B cell (primary cell): Measurements from ENCODE around the gene NEGR1. TPM values are rescaled to one million over a fixed set of nuclear protein-coding genes. Genes with fewer than 3 reads are reported as not detected.

Source experiments
- ATAC-seq: fragments of 200-7000 bp; cut with Tn5 transposase; one replicate; pipeline ENCODE4 v1.10.0; 2021; ENCODE audit warnings: low read depth, mild to moderate bottlenecking, moderate number of reproducible peaks, moderate library complexity
- CTCF ChIA-PET: fragments of 350-600 bp; sonication (Branson Sonifier 250); formaldehyde crosslinking; loops from one replicate; lab custom pipeline; 2021; ENCODE audit warnings: antibody characterized with exemption, inconsistent platforms; lab: Charles Lee
- POLR2A ChIA-PET: fragments of 350-600 bp; sonication (Branson Sonifier 250); formaldehyde crosslinking; loops from one replicate; lab custom pipeline; 2021; ENCODE audit warnings: antibody characterized with exemption; lab: Charles Lee
- DNase-seq: peaks from one replicate; pipeline ENCODE4 v3.0.0; 2013
- H2AFZ ChIP-seq: 2 replicates; pipeline ENCODE4 v1.6.1; 2012; ENCODE audit warnings: mild to moderate bottlenecking, low read depth, low read length; ENCODE audit not compliant: insufficient read depth, poor library complexity, severe bottlenecking
- H3K27ac ChIP-seq, 2 donors: 1 replicate in 1 of 2; 2 replicates in 1 of 2; pipeline ENCODE4 v1.5.1; 2012 to 2013; ENCODE audit warnings: low read length in 2 of 2, mild to moderate bottlenecking in 2 of 2, moderate library complexity in 1 of 2
- H3K27me3 ChIP-seq, 4 experiments: fragments of 200-600 bp in 1 of 4; sonication (generic) in 1 of 4; replicated peaks in 1 of 4; 1 replicate in 2 of 4; 2 replicates in 2 of 4; pipeline versions ENCODE4 v1.6.1 to v1.7.0; 2013 to 2016; ENCODE audit warnings: low read length in 3 of 4, mild to moderate bottlenecking in 2 of 4, mixed read lengths in 1 of 4, moderate library complexity in 1 of 4; ENCODE audit not compliant: insufficient read depth in 4 of 4, control insufficient read depth in 3 of 4; ENCODE audit errors: control extremely low read depth in 1 of 4
- H3K36me3 ChIP-seq, 2 experiments: replicated peaks in 1 of 2; 1 replicate in 1 of 2; 2 replicates in 1 of 2; pipeline versions ENCODE4 v1.6.1 to v1.7.1; 2013; ENCODE audit warnings: low read length in 1 of 2; ENCODE audit not compliant: insufficient read depth in 2 of 2, control insufficient read depth in 1 of 2; ENCODE audit errors: control extremely low read depth in 1 of 2, extremely low read depth in 1 of 2
- H3K4me1 ChIP-seq, 2 donors: fragments of 200-600 bp in 1 of 2; sonication (generic) in 1 of 2; 1 replicate in 1 of 2; 2 replicates in 1 of 2; pipeline versions ENCODE4 v1.5.1 to v1.6.1; 2013 to 2017; ENCODE audit warnings: low read length in 2 of 2; ENCODE audit not compliant: control insufficient read depth in 2 of 2, insufficient read depth in 2 of 2
- H3K4me2 ChIP-seq: replicated peaks from 2 replicates; pipeline ENCODE3; 2012; ENCODE audit warnings: mild to moderate bottlenecking, low read depth, low read length; ENCODE audit not compliant: poor library complexity, severe bottlenecking
- H3K4me3 ChIP-seq, 5 experiments: fragments of 200-600 bp in 1 of 5; sonication (generic) in 1 of 5; 1 replicate in 3 of 5; 2 replicates in 2 of 5; pipeline versions ENCODE4 v1.5.1 to v1.7.0; 2011 to 2016; ENCODE audit warnings: low read length in 4 of 5, mild to moderate bottlenecking in 4 of 5, low read depth in 2 of 5, control low read depth in 1 of 5, moderate library complexity in 1 of 5; ENCODE audit not compliant: insufficient read depth in 1 of 5; ENCODE audit errors: control extremely low read depth in 1 of 5, extremely low read depth in 1 of 5
- H3K79me2 ChIP-seq: fragments of 200-600 bp; sonication (generic); one replicate; pipeline ENCODE4 v1.6.0; 2016; ENCODE audit warnings: low read length; ENCODE audit not compliant: control insufficient read depth, insufficient read depth
- H3K9ac ChIP-seq: fragments of 200-600 bp; sonication (generic); 2 replicates; pipeline ENCODE4 v1.6.1; 2017; ENCODE audit warnings: mild to moderate bottlenecking, low read length, moderate library complexity
- H3K9me3 ChIP-seq, 3 donors: one replicate each; pipeline versions ENCODE4 v1.6.1 to v1.7.1; 2013; ENCODE audit warnings: low read length in 2 of 3; ENCODE audit not compliant: control insufficient read depth in 2 of 3, insufficient read depth in 1 of 3; ENCODE audit errors: control extremely low read depth in 1 of 3
- H4K20me1 ChIP-seq: 2 replicates; pipeline ENCODE4 v1.6.0; 2012; ENCODE audit warnings: mild to moderate bottlenecking, low read length; ENCODE audit not compliant: insufficient read depth, control insufficient read depth, poor library complexity, severe bottlenecking
- H3K27ac Mint-ChIP-seq: one replicate; pipeline ENCODE4 v1.8.0; 2021; ENCODE audit warnings: mixed read lengths
- H3K27me3 Mint-ChIP-seq: one replicate; pipeline ENCODE4 v1.8.0; 2021; ENCODE audit warnings: mixed read lengths
- H3K4me1 Mint-ChIP-seq: one replicate; pipeline ENCODE4 v1.8.0; 2021; ENCODE audit warnings: mixed read lengths
- H3K4me3 Mint-ChIP-seq: one replicate; pipeline ENCODE4 v1.8.0; 2021; ENCODE audit warnings: mixed read lengths
- H3K9me3 Mint-ChIP-seq: one replicate; pipeline ENCODE4 v1.8.0; 2022; ENCODE audit warnings: mixed read lengths; ENCODE audit not compliant: insufficient read depth
- EZH2 ChIP-seq: IDR thresholded peaks from 2 replicates; pipeline ENCODE4 v1.6.1; 2012; ENCODE audit warnings: borderline replicate concordance, low read depth, mild to moderate bottlenecking, moderate library complexity, low read length; ENCODE audit not compliant: insufficient read depth, poor library complexity, severe bottlenecking
- WGBS: methylation state at CpG from one replicate; pipeline ENCODE4 v1.1.5; 2013; ENCODE audit warnings: missing lambda C conversion rate; ENCODE audit not compliant: insufficient coverage; 5-methylcytosine and 5-hydroxymethylcytosine counted together
- intact Hi-C: fragments of 100-400 bp; cut with micrococcal nuclease; formaldehyde crosslinking; loops from one replicate; pipeline ENCODE4 v1.10.0; 2022
- polyA plus RNA-seq: library from polyadenylated mRNA; depleted of rRNA; stranded (reverse); fragments of >200 nt; gene quantifications from 2 replicates; pipeline ENCODE4 v1.2.3, GENCODE V29; 2012
- total RNA-seq, 2 donors: library from RNA; stranded (reverse); fragments of 120-200 nt in 1 of 2; gene quantifications; 1 replicate in 1 of 2; 2 replicates in 1 of 2; pipeline versions ENCODE4 v1.2.3 to v1.2.4, GENCODE V29; 2013 to 2022
- TF ChIP-seq, protein P1 (sequence below): fragments of 200-600 bp; IDR thresholded peaks from one replicate; pipeline ENCODE4 v1.8.0; 2022; ENCODE audit warnings: antibody characterized with exemption, mild to moderate bottlenecking

Gene NEGR1
- total and polyA plus RNA-seq, 2 donors (not counting 1 experiment from before 2014, with no cell fraction given) = 0.01 TPM; not detected in 1

DNA sequence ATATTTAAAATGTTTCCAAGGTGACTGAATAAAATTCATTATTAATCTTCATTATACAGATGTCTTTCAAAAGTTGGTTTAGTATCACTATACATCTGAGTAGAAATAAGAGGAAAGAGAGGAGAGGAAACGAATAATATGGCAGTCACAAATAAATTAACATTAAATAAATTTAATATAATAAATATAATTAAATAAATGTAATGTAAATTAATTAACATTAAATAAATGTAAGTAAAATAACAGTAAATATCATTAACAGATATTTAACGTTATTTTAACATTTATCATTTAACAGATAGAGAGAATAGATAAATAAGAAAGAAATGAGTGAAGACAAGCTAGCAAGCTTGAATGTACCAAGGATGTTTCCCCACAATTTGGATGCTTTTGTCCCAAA lies 592.7 kb downstream of the NEGR1 start:
- H3K27ac ChIP-seq = no peak overlapping the region
- no CpG with 5 or more reads among the region's 2 CpGs for WGBS
- TF ChIP-seq, protein P1, sequence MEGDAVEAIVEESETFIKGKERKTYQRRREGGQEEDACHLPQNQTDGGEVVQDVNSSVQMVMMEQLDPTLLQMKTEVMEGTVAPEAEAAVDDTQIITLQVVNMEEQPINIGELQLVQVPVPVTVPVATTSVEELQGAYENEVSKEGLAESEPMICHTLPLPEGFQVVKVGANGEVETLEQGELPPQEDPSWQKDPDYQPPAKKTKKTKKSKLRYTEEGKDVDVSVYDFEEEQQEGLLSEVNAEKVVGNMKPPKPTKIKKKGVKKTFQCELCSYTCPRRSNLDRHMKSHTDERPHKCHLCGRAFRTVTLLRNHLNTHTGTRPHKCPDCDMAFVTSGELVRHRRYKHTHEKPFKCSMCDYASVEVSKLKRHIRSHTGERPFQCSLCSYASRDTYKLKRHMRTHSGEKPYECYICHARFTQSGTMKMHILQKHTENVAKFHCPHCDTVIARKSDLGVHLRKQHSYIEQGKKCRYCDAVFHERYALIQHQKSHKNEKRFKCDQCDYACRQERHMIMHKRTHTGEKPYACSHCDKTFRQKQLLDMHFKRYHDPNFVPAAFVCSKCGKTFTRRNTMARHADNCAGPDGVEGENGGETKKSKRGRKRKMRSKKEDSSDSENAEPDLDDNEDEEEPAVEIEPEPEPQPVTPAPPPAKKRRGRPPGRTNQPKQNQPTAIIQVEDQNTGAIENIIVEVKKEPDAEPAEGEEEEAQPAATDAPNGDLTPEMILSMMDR = no peak
- TF ChIP-seq EZH2 = no peak
- CTCF ChIA-PET = no interaction called here
- H3K9me3 ChIP-seq = no peaks in the 10 kb centered on the region
- intact Hi-C loops = no loop called here
- ATAC-seq (no peak), DNase-seq (no peak)
- POLR2A ChIA-PET = no interaction called here
- no peaks in the 10 kb centered on the region for H3K27me3 ChIP-seq
- H3K4me1 ChIP-seq = no peaks in the 10 kb centered on the region
- Mint-ChIP-seq H3K27me3 (no peaks in the 10 kb centered on the region), H3K4me3 (no peak overlapping the region), H3K4me1 (no peaks in the 10 kb centered on the region), H3K27ac (no peak overlapping the region), H3K9me3 (no peaks in the 10 kb centered on the region)
- no peak overlapping the region for H2AFZ ChIP-seq
- H3K79me2 ChIP-seq = no peaks in the 10 kb centered on the region
- no peak overlapping the region for H3K4me2 ChIP-seq
- H3K4me3 ChIP-seq = no peak overlapping the region
- no peaks in the 10 kb centered on the region for H4K20me1 ChIP-seq
- H3K9ac ChIP-seq = no peak overlapping the region
- H3K36me3 ChIP-seq = no peaks in the 10 kb centered on the region

DNA sequence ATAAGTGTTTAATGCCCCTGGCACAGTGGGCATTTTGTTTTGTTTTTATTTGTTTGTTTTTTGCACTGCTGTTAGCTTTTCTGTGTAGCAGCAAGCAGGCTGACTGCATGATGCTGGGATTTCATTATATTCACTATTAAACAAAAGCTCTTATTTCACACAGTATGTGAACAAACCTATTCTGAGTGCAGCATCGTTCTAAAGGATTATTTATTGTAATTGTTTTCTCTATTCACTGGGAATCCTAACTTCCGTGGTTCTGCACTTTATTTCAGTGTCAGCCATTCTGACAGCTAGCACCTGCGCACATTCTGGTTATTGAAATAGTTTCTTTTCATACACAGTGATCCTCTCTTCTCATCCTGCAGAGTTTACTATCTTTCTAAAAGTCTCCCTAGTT lies 595.0 kb downstream of the NEGR1 start:
- no peak overlapping the region for H3K27ac ChIP-seq
- no peaks in the 10 kb centered on the region for H3K4me1 Mint-ChIP-seq
- H3K4me3 Mint-ChIP-seq = no peak overlapping the region
- intact Hi-C loops = no loop called here
- H3K79me2 ChIP-seq = no peaks in the 10 kb centered on the region
- WGBS = no CpG with 5 or more reads among the region's 3 CpGs
- H3K9me3 ChIP-seq = no peaks in the 10 kb centered on the region
- no peak overlapping the region for H3K4me3 ChIP-seq
- DNase-seq (no peak), ATAC-seq (no peak)
- H3K9ac ChIP-seq = no peak overlapping the region
- no peak for TF ChIP-seq EZH2
- TF ChIP-seq, protein P1 = no peak
- no peak overlapping the region for H3K27ac Mint-ChIP-seq
- H2AFZ ChIP-seq = no peak overlapping the region
- H3K27me3 Mint-ChIP-seq = no peaks in the 10 kb centered on the region
- ChIA-PET POLR2A (no interaction called here), CTCF (no interaction called here)
- H3K27me3 ChIP-seq = no peaks in the 10 kb centered on the region
- H3K9me3 Mint-ChIP-seq = no peaks in the 10 kb centered on the region
- H4K20me1 ChIP-seq = no peaks in the 10 kb centered on the region
- no peak overlapping the region for H3K4me2 ChIP-seq
- H3K4me1 ChIP-seq = no peaks in the 10 kb centered on the region
- no peaks in the 10 kb centered on the region for H3K36me3 ChIP-seq
